GM18870 (cell line): Measurements from ENCODE around the gene S1PR5.
"Not testable (repeated sequence)": the region's sequence is repeated elsewhere in the genome, so short reads cannot be mapped to it uniquely, and the experiment has no call there.

Experiments used
- ATAC-seq: cut with Tn5 transposase; IDR thresholded peaks from one replicate; pipeline ENCODE4 v1.9.1; 2021; ENCODE audit warnings: moderate library complexity; ENCODE audit not compliant: unreplicated experiment

The S1PR5 gene

DNA sequence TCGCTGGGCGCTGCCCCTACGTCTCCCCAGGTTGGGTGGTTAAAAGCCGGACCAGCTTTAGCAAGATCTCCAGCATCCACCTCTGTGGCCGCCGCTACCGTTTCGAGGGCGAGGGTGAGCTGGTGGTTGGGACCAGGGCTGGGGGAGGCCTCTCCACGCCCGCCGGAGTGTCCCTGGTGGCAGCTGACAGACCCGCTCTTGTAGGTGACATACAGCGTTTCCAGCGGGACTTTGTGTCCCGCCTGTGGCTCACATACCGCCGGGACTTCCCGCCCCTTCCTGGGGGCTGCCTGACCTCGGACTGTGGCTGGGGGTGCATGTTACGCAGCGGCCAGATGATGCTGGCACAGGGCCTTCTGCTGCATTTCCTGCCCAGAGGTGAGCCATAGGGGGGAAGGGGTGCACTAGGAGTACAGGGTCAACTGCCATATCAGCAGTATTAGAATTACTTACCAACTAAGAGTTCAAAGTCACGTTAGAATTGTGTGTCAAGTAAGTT lies 27.6 kb upstream of the S1PR5 start:
- no peak for ATAC-seq

DNA sequence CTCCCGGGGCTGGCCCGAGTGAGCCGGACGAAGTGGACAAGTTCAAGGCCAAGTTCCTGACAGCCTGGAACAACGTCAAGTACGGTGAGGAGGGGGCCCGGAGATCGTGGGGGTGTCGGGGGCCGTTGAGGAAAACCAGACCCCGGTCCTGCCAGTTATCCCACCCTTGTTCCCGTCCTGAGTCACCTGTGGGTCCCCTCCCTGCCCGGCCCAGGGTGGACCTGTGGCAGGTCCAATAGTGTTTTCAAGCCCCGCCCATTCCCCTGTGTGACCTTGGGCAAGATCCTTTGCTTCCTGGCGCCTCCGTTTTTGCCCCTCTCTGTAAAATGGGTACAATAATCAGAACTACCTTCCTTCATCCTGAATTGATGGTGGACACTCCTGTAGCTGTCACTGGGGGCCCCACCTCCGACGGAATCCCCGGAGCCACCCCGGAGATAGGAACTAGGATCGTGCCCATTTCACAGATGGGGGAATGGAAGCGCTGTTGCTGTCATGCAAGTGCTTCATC lies 27.1 kb upstream of the S1PR5 start:
- ATAC-seq = no peak

DNA sequence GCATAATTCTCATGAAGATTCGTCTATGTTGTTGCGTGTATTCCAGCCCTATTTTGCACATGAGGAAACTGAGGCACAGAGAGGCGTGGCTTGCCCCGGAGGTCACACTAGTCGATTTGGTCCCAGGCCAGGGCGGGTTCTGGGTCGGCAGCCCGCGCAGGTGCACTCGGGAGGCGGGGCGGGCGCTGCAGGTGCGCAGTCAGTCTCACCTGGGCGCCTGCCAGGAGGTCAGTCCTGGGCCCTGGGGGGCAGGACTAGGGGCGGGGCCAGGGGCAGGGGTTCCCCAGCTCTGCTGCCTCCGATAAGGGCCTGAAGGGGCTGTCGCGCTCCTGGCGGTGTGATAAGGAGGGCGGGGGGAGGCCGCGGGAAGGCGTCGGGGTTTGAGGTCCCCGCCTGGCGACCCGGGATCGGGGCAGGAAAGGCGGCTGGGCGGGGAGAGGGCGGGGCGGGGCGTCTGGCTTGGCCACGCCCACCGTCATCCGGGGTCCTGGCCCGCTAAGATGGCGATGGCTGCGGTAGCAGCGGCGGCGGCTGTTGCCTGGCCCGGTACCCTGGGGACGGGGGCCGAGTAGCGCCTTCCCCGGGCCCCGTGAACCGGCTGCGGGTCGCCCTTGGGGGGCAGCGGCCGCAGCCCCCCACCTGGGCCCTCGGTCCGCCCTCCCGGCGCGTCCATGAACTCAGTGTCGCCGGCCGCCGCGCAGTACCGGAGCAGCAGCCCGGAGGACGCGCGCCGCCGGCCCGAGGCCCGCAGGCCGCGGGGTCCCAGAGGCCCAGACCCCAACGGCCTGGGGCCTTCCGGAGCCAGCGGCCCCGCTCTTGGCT lies 26.4 kb upstream of the S1PR5 start, which contains the start of gene ATG4D:
Gene ATG4D, plus strand, starts transcription at position 485 of the 822 bp plus-strand sequence. Its CDS starts 187 bp downstream, at position 672.
- ATAC-seq = no peak

DNA sequence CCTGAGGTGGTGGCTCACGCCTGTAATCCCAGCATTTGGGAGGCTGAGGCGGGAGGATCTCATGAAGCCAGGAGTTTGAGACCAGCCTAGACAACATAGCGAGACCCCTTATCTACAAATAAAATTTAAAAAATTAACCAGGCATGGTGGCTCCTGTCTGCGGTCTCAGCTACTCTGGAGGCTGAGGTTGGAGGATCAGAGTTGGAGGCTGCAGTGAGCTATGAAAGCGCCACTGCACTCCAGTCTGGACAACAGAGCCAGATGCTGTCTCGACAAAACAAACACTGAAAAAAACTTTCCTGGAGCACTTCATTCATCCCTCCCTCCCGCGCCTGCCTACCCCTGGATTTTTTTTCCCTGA lies 25.8 kb upstream of the S1PR5 start:
- no peak for ATAC-seq

DNA sequence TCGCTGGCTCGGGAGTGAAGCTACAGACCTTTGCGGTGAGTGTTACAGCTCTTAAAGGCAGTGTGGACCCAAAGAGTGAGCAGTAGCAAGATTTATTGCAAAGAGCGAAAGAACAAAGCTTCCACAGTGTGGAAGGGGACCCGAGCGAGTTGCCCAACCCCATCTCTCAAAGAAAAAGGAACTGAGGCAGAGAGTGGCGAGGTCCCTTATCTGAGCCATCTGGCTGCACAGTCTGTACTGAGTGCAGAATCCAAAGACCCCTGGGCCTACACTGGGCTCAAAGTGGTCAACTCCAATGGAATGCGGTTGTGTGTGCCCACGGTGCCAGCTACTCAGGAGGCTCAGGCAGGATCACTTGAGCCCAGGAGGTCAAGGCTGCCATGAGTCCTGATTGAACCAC lies 21.8 kb upstream of the S1PR5 start:
- ATAC-seq = not testable (repeated sequence)

DNA sequence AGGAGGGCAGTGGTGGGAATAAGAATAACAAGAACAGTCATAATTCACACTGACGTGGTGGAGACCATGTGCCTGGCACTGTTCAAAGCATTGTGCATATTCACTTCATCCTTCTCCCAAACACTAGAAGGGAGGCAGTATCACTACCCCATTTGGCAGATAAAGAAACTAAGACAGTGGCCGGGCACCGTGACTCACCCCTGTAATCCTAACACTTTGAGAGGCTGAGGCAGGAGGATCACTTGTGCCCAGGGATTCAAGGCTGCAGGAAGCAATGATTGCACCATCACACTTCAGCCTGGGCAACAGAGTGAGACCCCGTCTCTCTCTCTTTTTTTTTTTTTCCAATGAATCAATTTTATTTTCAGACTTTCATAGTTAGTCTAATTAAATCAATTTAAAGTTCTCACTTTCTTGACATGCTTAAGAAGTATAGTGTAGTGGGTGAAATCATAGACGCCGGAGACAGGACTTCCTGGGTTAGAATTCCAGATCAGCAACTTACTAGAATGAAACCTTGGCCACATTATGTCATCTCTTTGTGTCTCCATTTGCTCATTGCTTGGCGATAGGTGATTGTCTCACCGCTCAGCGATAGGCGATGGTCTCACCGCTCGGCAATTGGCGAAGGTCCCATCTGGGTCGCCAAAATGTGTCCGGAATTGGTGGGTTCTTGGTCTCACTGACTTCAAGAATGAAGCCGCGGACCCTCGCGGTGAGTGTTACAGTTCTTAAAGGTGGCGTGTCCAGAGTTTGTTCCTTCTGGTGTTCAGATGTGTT lies 21.1 kb upstream of the S1PR5 start:
- ATAC-seq = no peak

DNA sequence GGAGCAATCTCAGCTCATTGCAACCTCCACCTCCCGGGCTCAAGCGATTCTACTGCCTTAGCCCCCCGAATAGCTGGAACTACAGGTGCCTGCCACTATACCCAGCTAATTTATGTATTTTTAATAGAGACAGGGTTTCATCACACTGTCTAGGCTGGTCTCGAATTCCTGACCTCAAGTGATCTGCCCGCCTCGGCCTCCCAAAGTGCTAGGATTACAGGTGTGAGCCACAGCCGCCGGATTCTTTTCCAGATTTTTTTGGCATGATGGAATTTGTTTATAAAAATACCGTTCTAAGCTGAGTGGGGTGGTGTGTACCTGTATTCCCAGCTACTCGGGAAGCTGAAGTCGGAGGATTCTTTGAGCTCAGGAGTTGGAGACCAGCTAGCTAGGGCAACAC lies 20.4 kb upstream of the S1PR5 start:
- ATAC-seq = no peak

DNA sequence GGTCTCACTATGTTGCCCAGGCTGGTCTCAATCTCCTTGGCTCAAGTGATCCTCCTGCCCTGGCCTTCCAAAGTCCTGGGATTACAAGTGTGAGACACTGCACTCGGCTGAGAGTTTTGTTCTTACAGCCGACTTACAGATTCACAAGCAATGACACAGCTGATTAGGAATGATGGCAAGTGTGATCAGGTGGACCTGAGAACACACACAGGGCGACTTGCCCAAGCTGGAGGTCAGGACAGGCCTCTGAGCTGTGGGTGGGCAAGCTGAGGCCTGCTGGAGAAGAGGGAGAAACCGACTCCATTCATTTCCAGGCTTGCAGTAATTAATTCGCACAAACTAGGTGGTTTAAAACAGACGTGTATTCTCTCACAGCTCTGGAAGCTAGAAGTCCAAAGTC lies 18.4 kb upstream of the S1PR5 start:
- ATAC-seq = no peak

DNA sequence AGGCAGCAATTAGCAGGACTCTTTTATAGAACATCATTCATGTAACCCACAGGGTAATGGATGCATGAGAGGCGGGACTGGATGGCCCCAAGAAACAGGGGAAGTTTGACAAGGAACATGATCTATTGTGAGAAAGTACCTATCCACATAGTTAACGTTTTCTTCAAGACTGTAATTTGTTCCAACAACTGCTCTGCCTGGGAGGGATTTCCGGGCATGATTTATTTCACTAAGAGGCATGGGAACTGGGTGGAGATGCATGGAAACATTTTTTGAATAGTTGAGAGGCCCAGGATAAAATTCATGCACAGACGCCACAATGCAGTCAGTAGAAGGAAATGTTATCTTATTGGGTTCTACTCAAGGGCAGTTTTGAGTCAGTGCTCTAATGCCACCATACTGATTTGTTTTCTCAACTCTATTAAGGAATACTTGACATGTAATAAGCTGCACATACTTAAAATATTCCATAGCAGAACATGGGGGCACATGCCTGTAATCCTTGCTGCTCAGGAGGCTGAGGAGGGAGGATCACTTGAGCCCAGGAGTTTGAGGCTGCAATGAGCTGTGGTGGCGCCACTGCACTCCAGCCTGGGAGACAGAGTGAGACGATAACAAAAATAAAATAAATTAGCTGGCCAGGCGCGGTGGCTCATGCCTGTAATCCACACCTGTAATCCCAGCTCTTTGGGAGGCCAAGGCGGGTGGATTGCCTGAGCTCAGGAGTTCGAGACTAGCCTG lies 16.6 kb upstream of the S1PR5 start:
- no peak for ATAC-seq

DNA sequence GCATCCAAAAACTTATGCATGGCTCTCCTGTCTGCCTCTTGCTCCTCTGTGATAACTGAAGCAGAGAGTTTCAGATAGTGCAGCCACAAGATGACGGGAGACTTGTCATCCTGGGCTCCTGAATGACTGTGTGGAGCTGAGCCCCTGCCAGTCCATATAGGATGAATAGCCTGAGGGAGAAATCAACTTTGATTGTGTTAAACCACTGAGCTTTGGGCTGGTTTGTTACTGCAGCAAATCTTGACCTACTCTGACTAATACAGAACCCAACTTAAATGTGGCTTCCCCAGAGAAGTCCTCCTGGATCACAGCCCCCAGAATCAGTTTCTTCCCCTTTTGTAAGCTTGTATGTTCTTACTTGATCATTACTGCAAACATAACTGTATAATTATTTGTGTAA lies 15.2 kb upstream of the S1PR5 start:
- ATAC-seq = no peak

DNA sequence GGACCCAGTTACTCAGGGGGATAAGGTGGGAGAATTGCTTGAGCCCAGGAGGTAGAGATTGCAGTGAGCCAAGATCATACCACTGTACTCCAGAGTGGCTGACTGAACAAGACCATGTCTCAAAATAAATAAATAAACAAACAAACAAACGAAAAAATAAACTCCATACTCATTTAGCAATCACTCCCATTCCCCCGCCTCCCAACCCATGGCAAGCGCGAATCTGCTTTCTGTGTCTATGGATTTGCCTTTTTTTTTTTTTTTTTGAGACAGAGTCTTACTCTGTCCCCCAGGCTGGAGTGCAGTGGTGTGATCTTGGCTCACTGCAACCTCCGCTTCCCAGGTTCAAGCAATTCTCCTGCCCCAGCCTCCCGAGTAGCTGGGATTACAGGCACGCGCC lies 9.6 kb upstream of the S1PR5 start:
- not testable (repeated sequence) for ATAC-seq

DNA sequence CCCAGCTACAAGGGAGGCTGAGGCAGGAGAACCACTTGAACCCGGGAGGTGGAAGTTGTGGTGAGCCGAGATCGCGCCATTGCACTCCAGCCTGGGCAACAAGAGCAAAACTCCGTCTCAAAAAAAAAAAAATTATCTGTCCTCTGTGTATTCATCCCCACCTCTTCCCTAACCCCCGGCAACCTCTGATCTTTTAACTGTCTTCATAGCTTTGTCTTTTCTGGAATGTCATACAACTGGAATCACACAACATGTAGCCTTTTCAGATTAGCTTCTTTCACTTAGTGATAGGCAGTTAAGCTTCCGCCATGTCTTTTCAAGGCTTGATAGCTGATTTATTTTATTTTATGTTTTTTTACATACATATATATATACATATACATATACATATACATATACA lies 8.4 kb upstream of the S1PR5 start:
- no peak for ATAC-seq

DNA sequence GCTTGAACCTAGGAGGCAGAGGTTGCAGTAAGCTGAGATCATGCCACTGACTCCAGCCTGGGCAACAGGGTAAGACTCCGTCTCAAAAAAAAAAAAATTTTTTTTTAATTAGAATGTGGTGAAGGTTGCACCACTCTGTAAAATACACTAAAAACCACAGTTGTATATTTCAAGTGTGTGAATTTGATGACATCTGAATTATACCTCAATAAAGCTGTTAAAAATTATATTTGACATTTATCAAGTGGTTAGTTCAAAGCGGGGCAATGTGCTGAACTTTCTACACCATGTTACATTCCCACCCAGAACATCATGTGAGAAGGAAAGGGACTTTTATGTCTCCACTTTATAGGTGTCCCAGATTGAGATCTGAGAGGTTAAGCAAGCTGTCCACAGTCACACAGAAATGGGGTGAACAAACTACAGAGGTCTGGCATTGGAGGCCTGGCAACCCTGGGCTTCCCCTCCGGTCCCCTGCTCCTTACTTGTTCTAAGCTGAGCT lies 5.9 kb upstream of the S1PR5 start:
- no peak for ATAC-seq

DNA sequence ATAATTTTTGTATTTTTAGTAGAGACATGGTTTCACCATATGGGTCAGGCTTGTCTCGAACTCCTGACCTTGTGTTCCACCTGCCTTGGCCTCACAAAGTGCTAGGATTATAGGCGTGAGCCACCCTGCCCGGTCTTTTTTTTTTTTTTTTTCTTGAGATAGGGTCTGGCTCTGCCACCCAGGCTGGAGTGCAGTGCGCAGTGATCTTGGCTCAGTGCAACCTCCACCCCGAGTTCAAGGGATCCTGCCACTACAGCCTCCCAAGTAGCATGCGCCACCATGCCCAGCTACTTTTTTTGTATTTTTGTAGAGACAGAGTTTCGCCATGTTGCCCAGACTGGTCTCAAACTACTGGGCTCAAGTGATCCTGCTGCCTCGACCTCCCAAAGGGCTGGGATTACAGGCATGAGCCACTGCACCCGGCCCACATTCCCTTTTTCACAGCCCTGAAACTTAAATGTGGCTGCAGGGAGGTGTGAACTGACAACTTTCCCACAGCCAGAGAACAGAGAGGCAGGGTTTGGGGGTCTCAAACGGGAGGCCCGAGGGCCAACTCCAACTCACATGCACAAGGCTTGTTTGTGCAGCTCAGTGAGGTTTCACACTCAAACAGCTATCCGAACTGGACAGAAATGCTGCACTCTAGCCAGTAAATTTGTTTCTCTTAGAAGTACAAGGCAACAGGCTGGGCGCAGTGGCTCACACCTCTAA lies 4.4 kb upstream of the S1PR5 start:
- ATAC-seq = no peak

DNA sequence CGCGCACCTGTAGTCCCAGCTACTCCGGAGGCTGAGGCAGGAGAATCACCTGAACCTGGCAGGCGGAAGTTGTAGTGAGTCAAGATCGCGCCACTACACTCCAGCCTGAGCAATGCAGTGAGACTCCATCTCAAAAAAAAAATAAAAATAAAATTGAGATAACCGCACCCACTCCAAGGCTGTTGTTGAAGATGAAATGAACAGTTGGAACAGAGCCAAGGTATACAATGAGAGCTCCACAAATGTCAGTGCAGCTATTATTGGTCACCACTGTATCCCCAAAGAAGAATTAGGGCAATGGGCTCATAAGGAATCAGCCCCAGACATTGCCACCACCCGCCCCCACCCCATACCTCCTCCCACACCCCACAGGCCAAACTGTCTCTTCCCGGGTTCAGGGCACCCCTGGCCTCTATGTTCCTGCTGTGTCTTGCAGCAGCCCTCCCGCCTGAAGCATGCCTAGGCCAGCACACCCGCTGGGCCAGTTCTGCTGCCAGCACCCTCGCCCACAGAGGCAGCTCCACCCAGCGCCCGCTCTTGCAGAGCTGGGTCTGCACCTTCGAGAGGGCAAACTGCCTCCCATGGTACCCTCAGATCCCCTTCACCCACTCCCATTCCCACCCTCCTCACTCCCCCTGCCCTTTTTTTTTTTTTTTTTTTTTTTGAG lies 3.5 kb upstream of the S1PR5 start:
- ATAC-seq = no peak

DNA sequence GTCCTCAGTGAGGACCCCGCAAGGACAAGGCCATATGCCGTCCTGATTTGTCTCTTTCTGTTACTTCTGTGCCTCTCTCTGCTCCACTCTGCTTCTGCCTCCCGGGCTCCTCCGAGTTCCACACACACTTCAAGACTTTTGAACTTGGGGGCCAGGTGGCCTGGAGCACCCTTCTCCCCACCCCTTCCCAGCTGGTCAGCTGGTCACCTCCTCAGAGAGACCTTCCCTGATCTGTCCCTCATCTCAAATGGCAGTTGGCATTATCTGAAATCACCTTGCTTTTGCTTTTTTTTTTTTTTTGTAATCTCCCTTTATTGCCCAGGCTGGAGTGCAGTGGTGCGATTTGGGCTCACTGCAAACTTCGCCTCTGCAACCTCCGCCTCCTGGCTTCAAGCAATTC lies 2.2 kb upstream of the S1PR5 start:
- no peak for ATAC-seq

DNA sequence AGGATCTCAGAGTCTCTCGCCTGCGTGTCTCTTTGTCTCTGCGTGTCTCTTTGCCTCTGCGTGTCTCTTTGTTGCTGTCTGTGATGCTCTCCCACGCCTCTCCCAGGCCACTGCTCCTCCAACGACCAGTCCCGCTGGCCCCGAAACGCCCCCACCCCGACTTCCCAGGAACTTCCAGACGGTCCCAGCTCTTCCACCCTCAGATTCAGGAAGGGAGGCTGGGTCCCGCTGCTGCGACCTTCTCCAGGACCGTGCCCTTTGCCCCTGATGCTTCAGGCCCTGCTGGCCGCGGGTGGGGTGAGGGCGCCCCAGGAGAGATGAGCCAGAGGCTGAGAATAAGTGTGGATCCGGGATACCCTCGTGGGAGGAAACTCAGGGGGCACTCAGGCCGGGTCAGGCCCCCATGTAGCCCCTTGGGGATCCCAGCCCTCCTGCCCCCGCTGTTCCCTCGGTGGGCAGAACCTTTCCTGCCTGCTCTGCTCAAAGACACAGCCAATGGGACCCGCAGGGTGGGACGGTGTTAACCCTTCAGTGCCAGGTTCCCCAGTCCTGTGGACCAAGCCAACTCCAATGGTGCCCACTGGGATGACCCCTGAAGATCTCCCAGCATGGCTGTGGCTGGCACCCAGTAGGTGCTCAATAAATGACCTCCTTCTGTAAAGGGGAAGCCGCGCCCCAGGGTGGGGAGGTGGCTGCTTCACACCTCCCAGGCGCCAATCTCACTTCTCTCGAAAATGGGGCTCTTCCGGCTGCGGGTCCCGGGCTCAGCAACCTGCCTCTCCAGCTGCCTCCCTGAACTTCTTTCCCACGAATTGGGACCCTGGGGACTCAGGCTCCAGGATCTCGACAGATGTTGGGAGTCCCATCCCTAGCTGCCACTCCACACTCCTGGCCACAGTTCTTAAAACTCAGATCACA lies 1.5 kb upstream of the S1PR5 start:
- ATAC-seq = no peak

DNA sequence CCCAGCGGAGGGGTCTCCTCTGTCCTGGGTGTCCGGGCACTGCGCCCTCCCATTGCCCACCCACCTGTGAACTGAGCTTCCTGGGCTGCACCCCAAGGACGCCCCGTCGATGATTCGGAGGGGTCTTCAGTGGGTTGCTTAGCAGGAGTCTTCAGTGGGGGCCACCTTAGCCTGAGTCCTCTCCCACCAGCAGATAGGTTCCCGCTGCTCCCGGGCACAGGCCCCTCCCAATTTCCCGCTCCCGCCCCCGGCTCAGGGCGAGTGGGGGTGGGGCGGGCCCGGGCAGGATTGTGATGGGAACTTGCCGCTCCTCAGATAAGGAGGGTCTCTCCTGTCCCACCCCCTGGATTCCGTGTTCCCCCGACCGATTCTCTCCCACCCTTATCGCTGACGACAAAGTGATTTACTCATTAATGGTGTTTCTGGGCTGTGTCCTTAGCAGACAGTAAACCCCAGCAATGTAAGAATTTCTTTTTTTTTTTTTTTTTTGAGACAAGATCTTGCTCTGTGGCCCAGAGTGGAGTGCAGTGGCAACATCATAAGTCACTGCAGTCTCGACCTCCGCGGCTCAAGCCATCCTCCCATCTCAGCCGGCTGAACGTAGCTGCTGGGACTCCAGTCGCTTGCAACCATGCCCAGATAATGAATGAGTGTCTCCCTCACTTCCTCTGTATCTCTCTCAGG lies 655 bp upstream of the S1PR5 start:
- ATAC-seq = no peak
